ENCODE data around the gene DCXR. TPM values are rescaled to one million over a fixed set of nuclear protein-coding genes. Genes with fewer than 3 reads are reported as not detected.

Gene DCXR
- total and polyA plus RNA-seq, 2 experiments from 2014 or later: 86.9 to 137 TPM

DNA sequence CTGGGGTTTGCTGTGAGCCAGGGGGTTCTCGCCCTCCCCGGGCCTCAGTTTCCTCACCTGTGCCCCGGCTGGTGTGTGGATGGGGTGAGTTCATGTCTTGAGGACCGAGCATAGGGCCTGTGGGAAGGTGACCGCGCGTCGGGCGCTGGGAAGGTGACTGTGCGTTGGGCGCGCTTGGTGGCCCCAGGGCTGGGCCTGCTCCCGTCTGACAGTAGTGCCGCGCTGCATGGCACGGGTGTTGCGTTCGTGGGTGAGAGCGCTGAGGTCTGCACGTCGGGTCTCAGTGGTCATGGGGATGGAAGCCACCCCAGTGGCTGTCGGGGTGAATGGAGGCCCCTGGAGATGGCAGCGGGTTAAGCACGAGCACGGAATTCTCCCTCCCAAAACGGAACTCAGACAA, 50.9 kb downstream of the DCXR start:
- Histone ChIP-seq H3K4me3 (no peak overlapping the region), H3K27me3 (ENCODE audit: insufficient read depth) (no peaks in the 10 kb centered on the region), H4K20me1 (replicated peaks; ENCODE audit: insufficient read depth) (no peaks in the 10 kb centered on the region; the same call in none of the 2 replicates), H3K79me2 (replicated peaks; ENCODE audit: insufficient read depth) (no peaks in the 10 kb centered on the region), H3K9me2 (ENCODE audit: insufficient read depth) (no peaks in the 10 kb centered on the region), H3K4me2 (no peak overlapping the region), H2AFZ (no peak overlapping the region), H3F3A (replicated peaks; ENCODE audit: low read depth) (0 out of 2 replicates have a peak, but pooled peaks cover 3% of the 10 kb centered on the region), H3K27ac (ENCODE audit: low read depth) (no peak overlapping the region), H3K4me1 (ENCODE audit: insufficient read depth) (peaks cover 2% of the 10 kb centered on the region; the same call in 1 of the 2 replicates), H3K36me3 (ENCODE audit: insufficient read depth) (no peaks in the 10 kb centered on the region)
- peaks cover 9% of the 10 kb centered on the region for H3K27me3 Mint-ChIP-seq (ENCODE audit: insufficient read depth, low read depth, poor library complexity)
- DNase-seq (ENCODE audit: low spot score) (no peak), ATAC-seq (no peak)
- TF ChIP-seq, protein P1, sequence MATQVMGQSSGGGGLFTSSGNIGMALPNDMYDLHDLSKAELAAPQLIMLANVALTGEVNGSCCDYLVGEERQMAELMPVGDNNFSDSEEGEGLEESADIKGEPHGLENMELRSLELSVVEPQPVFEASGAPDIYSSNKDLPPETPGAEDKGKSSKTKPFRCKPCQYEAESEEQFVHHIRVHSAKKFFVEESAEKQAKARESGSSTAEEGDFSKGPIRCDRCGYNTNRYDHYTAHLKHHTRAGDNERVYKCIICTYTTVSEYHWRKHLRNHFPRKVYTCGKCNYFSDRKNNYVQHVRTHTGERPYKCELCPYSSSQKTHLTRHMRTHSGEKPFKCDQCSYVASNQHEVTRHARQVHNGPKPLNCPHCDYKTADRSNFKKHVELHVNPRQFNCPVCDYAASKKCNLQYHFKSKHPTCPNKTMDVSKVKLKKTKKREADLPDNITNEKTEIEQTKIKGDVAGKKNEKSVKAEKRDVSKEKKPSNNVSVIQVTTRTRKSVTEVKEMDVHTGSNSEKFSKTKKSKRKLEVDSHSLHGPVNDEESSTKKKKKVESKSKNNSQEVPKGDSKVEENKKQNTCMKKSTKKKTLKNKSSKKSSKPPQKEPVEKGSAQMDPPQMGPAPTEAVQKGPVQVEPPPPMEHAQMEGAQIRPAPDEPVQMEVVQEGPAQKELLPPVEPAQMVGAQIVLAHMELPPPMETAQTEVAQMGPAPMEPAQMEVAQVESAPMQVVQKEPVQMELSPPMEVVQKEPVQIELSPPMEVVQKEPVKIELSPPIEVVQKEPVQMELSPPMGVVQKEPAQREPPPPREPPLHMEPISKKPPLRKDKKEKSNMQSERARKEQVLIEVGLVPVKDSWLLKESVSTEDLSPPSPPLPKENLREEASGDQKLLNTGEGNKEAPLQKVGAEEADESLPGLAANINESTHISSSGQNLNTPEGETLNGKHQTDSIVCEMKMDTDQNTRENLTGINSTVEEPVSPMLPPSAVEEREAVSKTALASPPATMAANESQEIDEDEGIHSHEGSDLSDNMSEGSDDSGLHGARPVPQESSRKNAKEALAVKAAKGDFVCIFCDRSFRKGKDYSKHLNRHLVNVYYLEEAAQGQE (IDR thresholded peaks at IDR 0.05; ENCODE audit: unreplicated experiment): no peak
- no peak for TF ChIP-seq EZH2 (IDR thresholded peaks at IDR 0.05; ENCODE audit: low read depth, unreplicated experiment)
- TF ChIP-seq EZH2phosphoT487 (IDR thresholded peaks at IDR 0.05; ENCODE audit: unreplicated experiment): no peak
- TF ChIP-seq ZNF331 (CRISPR knock-in tag; IDR thresholded peaks at IDR 0.05; ENCODE audit: low read depth): no peak
- no peak for TF ChIP-seq NANOG (IDR thresholded peaks at IDR 0.05; ENCODE audit: borderline replicate concordance)
- no peak for TF ChIP-seq CREB1 (CRISPR knock-in tag; IDR thresholded peaks at IDR 0.05; ENCODE audit: low read depth)
- TF ChIP-seq JUNB (IDR thresholded peaks at IDR 0.05; ENCODE audit: unreplicated experiment): no peak
- no peak for TF ChIP-seq ZNF114 (CRISPR knock-in tag; IDR thresholded peaks at IDR 0.05)
- no peak for TF ChIP-seq POLR2AphosphoS5 (IDR thresholded peaks at IDR 0.05; ENCODE audit: low read depth)
- TF ChIP-seq, protein P2, sequence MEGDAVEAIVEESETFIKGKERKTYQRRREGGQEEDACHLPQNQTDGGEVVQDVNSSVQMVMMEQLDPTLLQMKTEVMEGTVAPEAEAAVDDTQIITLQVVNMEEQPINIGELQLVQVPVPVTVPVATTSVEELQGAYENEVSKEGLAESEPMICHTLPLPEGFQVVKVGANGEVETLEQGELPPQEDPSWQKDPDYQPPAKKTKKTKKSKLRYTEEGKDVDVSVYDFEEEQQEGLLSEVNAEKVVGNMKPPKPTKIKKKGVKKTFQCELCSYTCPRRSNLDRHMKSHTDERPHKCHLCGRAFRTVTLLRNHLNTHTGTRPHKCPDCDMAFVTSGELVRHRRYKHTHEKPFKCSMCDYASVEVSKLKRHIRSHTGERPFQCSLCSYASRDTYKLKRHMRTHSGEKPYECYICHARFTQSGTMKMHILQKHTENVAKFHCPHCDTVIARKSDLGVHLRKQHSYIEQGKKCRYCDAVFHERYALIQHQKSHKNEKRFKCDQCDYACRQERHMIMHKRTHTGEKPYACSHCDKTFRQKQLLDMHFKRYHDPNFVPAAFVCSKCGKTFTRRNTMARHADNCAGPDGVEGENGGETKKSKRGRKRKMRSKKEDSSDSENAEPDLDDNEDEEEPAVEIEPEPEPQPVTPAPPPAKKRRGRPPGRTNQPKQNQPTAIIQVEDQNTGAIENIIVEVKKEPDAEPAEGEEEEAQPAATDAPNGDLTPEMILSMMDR (conservative IDR thresholded peaks at IDR 0.05; ENCODE audit: low read depth in 2 of 2): no peak
- TF ChIP-seq, protein P3, sequence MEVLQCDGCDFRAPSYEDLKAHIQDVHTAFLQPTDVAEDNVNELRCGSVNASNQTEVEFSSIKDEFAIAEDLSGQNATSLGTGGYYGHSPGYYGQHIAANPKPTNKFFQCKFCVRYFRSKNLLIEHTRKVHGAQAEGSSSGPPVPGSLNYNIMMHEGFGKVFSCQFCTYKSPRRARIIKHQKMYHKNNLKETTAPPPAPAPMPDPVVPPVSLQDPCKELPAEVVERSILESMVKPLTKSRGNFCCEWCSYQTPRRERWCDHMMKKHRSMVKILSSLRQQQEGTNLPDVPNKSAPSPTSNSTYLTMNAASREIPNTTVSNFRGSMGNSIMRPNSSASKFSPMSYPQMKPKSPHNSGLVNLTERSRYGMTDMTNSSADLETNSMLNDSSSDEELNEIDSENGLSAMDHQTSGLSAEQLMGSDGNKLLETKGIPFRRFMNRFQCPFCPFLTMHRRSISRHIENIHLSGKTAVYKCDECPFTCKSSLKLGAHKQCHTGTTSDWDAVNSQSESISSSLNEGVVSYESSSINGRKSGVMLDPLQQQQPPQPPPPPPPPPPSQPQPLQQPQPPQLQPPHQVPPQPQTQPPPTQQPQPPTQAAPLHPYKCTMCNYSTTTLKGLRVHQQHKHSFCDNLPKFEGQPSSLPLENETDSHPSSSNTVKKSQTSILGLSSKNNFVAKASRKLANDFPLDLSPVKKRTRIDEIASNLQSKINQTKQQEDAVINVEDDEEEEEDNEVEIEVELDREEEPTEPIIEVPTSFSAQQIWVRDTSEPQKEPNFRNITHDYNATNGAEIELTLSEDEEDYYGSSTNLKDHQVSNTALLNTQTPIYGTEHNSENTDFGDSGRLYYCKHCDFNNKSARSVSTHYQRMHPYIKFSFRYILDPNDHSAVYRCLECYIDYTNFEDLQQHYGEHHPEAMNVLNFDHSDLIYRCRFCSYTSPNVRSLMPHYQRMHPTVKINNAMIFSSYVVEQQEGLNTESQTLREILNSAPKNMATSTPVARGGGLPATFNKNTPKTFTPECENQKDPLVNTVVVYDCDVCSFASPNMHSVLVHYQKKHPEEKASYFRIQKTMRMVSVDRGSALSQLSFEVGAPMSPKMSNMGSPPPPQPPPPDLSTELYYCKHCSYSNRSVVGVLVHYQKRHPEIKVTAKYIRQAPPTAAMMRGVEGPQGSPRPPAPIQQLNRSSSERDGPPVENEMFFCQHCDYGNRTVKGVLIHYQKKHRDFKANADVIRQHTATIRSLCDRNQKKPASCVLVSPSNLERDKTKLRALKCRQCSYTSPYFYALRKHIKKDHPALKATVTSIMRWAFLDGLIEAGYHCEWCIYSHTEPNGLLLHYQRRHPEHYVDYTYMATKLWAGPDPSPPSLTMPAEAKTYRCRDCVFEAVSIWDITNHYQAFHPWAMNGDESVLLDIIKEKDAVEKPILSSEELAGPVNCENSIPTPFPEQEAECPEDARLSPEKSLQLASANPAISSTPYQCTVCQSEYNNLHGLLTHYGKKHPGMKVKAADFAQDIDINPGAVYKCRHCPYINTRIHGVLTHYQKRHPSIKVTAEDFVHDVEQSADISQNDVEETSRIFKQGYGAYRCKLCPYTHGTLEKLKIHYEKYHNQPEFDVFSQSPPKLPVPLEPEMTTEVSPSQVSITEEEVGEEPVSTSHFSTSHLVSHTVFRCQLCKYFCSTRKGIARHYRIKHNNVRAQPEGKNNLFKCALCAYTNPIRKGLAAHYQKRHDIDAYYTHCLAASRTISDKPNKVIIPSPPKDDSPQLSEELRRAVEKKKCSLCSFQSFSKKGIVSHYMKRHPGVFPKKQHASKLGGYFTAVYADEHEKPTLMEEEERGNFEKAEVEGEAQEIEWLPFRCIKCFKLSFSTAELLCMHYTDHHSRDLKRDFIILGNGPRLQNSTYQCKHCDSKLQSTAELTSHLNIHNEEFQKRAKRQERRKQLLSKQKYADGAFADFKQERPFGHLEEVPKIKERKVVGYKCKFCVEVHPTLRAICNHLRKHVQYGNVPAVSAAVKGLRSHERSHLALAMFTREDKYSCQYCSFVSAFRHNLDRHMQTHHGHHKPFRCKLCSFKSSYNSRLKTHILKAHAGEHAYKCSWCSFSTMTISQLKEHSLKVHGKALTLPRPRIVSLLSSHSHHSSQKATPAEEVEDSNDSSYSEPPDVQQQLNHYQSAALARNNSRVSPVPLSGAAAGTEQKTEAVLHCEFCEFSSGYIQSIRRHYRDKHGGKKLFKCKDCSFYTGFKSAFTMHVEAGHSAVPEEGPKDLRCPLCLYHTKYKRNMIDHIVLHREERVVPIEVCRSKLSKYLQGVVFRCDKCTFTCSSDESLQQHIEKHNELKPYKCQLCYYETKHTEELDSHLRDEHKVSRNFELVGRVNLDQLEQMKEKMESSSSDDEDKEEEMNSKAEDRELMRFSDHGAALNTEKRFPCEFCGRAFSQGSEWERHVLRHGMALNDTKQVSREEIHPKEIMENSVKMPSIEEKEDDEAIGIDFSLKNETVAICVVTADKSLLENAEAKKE (CRISPR knock-in tag; IDR thresholded peaks at IDR 0.05): no peak
- TF ChIP-seq, protein P4, sequence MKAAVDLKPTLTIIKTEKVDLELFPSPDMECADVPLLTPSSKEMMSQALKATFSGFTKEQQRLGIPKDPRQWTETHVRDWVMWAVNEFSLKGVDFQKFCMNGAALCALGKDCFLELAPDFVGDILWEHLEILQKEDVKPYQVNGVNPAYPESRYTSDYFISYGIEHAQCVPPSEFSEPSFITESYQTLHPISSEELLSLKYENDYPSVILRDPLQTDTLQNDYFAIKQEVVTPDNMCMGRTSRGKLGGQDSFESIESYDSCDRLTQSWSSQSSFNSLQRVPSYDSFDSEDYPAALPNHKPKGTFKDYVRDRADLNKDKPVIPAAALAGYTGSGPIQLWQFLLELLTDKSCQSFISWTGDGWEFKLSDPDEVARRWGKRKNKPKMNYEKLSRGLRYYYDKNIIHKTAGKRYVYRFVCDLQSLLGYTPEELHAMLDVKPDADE (IDR thresholded peaks at IDR 0.05): no peak
- no peak for TF ChIP-seq STAT1 (IDR thresholded peaks at IDR 0.05; ENCODE audit: unreplicated experiment)
- no peak overlapping the region; the same call in 2 of the 3 replicates for H3K4me3 Mint-ChIP-seq
- no peaks in the 10 kb centered on the region for H3K9me3 Mint-ChIP-seq
- H3K4me1 Mint-ChIP-seq: peaks cover 10% of the 10 kb centered on the region
- H3K36me3 Mint-ChIP-seq (ENCODE audit: low read depth): peaks cover 41% of the 10 kb centered on the region
- no peak overlapping the region for H3K27ac Mint-ChIP-seq

Measured in GM23338 (cell line).